RWPE1 (cell line): Measurements from ENCODE around the gene ZNF860.

Experiments used
- CTCF ChIA-PET: fragments of 350-600 bp; sonication (Branson Sonifier 250); formaldehyde crosslinking; extraction: SDS; loops from one replicate; lab custom pipeline; 2021; lab: Yijun Ruan, JAX
- POLR2A ChIA-PET: fragments of 400-600 bp; formaldehyde crosslinking; extraction: SDS; loops from one replicate; lab custom pipeline; 2020; ENCODE audit warnings: antibody characterized with exemption; ENCODE audit not compliant: low non-redundant PET; lab: Yijun Ruan, JAX
- DNase-seq: peaks from one replicate; pipeline ENCODE4 v3.0.0; 2012; ENCODE audit warnings: low spot score
- H3K27ac ChIP-seq: fragments of 450-650 bp; 2 replicates; pipeline ENCODE4 v1.5.1; 2017
- TF ChIP-seq, protein P1 (sequence below): fragments of 450-650 bp; conservative IDR thresholded peaks from 2 replicates; pipeline ENCODE4 v1.5.1; 2017; ENCODE audit warnings: low read depth, mild to moderate bottlenecking

The ZNF860 gene

GRCh38 chr3:31974964-31975363, 6.6 kb upstream of the ZNF860 start:
- ChIA-PET CTCF (no interaction called here), POLR2A (no interaction called here)
- TF ChIP-seq, protein P1, sequence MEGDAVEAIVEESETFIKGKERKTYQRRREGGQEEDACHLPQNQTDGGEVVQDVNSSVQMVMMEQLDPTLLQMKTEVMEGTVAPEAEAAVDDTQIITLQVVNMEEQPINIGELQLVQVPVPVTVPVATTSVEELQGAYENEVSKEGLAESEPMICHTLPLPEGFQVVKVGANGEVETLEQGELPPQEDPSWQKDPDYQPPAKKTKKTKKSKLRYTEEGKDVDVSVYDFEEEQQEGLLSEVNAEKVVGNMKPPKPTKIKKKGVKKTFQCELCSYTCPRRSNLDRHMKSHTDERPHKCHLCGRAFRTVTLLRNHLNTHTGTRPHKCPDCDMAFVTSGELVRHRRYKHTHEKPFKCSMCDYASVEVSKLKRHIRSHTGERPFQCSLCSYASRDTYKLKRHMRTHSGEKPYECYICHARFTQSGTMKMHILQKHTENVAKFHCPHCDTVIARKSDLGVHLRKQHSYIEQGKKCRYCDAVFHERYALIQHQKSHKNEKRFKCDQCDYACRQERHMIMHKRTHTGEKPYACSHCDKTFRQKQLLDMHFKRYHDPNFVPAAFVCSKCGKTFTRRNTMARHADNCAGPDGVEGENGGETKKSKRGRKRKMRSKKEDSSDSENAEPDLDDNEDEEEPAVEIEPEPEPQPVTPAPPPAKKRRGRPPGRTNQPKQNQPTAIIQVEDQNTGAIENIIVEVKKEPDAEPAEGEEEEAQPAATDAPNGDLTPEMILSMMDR = no peak
- no peak overlapping the region for H3K27ac ChIP-seq
- DNase-seq = no peak

- H3K27ac ChIP-seq = no peak overlapping the region
- ChIA-PET POLR2A (no interaction called here), CTCF (no interaction called here)
- TF ChIP-seq, protein P1 = no peak
- DNase-seq = no peak
Observed at GRCh38 chr3:31976302-31976701, 5.2 kb upstream of the ZNF860 start.

DNA sequence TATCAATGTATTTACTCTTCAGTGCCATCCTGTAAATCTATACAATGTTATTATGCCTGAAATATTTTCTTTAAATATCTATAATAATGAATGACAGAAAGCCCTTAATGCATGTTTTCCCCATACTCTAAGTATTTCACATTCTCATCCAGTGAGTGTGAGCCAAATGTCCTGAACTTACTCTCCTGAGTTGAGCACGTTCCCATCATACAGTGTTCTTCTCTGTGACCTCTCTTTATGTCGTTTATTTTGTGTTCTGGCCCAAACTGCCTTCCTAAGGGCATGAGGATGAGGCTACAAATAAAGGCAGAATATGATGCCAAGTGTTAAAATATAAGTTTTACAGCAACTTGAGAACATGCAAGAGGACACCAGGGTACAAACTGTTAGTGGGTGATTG, 3.8 kb upstream of the ZNF860 start:
- POLR2A ChIA-PET = no interaction called here
- no peak overlapping the region for H3K27ac ChIP-seq
- DNase-seq = no peak
- CTCF ChIA-PET = no interaction called here
- TF ChIP-seq, protein P1 = no peak

GRCh38 chr3:31978553-31978952, 3.0 kb upstream of the ZNF860 start:
- TF ChIP-seq, protein P1 = no peak
- CTCF ChIA-PET = no interaction called here
- DNase-seq = no peak
- POLR2A ChIA-PET = no interaction called here
- no peak overlapping the region for H3K27ac ChIP-seq

DNA sequence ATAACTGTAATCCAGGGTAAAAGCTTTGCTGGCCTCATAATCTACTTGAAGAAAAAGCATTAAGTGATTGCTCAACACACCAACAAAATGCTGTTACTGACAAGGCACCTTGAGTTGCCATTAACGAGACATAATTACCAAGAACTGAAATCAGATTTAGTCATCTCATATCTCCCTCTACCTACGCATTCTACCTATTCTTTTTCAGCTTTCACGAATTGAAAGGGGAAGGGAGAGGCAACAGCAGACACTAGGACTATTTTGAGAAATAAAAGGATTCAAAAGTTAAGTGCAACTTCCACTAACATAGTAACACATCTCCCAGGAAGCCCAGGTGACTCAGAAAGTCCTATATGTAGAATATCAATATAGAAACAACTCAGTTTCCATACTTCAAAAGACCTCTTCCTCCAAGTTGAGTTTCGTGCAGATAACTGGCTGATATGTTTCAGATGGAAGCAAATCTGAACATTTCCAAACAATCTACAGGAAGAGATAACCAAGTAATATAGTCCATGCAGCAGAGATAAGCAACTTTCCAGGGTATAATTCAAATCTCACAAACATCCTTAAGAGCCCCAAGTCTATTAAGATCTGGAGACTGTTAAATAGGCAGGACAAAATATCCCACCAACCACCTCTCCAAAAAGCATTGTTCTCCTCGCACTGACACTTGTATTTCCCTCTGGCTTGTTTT, 2.4 kb upstream of the ZNF860 start:
- TF ChIP-seq, protein P1 = no peak
- H3K27ac ChIP-seq = no peak overlapping the region
- POLR2A ChIA-PET = no interaction called here
- DNase-seq = no peak
- CTCF ChIA-PET = no interaction called here

DNA sequence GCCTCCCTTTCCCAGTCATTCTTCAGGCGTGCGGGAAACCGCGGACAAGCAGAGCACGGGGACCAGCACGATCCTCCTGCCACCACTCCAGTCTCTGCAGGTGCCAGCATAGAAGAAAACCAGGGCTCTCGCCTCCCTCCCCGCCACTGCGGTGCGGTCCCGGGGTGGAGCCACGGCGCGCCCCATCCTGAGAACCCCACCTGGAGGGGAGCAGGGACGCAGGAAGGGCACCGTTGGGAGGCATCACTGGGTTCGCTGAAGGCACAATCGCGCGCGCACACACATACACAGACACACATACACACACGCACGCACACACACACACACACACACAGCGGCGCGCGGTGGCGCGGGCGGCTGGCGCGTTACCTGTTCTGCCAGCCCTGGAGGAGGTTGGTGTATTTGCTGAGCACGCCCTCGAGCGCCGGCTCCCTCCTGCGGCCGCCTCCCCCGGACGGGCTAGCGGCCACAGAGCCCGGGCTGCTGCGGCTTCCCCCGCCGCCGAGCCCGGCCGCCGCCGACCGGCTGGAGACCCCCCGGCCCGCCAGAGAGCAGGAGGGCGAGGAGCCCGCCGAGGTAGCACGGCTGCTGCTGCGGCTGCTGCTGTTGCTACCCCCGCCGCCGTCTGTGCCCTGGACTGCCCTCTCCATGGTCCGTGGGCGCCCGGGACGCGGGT, 882 bp upstream of the ZNF860 start:
- H3K27ac ChIP-seq = peak overlapping the region; percentile 99
- CTCF ChIA-PET = no interaction called here
- TF ChIP-seq, protein P1 = no peak
- no peak for DNase-seq
- POLR2A ChIA-PET = no interaction called here
